Right ventricle myocardium superior (tissue), 1 donor: Measurements from ENCODE around the gene CACNA1C. TPM values are rescaled to one million over a fixed set of nuclear protein-coding genes. Genes with fewer than 3 reads are reported as not detected.

ENCODE experiments used
- ATAC-seq: fragments of 200-7000 bp; cut with Tn5 transposase; one replicate; pipeline ENCODE4 v1.9.1; 2020; ENCODE audit warnings: mild to moderate bottlenecking; ENCODE audit not compliant: poor library complexity
- DNase-seq: peaks from one replicate; pipeline ENCODE4 v3.0.0-alpha.2; 2020
- intact Hi-C: fragments of 100-400 bp; cut with DNase I; formaldehyde crosslinking; loops from one replicate; pipeline ENCODE4 v1.11.2; 2022
- total RNA-seq: library from RNA; stranded (reverse); fragmentation: NEBNext Ultra II Directional; extraction: Animal tissue kit (Norgen Biotek cat#: 25700); gene quantifications from one replicate; pipeline ENCODE4 v1.2.1, GENCODE V29; 2021
- donor health status: DM: no; HTN: yes; CAD: no; lungs with severe emphysema.

CACNA1C gene
- total RNA-seq, 1 donor from 2014 or later = 151 TPM

DNA sequence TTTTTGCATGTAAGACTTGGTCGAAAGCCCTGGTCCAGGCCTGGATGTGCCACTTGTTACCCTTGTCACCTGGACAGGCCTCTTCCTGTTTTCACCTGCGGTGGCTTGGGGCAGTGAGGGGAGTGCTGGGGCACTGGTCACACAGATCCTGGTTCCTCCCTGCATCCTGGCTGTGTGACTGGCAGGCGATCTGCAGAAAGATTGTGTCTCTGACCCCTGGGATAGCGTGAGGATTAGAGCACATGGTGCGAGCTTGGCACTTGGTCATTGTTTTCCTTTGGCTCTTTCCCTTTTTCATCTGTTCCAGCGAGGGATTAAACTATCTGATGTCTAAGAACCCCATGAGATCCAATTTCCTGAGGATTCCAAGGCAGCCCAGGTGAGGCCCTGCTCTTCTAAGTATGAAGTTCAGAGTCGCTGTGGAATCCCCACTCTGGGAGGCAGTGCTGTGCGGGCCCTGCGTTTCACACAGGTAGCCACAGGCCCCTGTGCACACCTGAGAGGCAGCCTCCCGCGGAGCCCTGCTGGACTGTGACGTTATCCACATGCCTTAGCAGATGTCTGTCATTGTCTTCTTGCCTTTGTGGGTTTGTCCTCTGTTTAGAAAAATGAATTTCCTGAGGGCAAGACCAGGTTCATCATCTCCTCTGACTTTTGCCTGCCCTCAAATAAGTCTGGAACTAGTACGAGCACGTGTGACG lies 288.4 kb downstream of the CACNA1C start:
- ATAC-seq (no peak), DNase-seq (no peak)
- intact Hi-C loops = no loop called here

DNA sequence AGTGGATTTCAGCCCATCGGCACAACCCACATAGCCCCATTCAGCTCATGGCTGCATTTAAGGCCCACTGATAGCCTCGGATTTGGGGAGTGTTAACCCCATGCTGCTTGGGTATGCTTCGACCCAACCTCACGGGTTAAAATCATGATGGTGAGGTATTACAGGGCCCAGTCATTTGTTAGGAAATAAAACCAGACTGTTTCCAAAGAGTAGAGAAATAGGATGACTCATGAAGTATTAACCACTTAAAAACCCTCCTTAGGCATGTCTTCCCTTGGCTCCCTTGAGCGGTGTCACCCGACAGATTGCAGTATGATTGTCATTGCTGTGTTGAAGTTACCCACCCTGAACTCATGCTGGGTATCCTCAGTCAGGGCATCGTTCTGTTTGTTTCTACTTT lies 289.1 kb downstream of the CACNA1C start:
- no peak for ATAC-seq
- DNase-seq = no peak
- intact Hi-C loops = no loop called here

DNA sequence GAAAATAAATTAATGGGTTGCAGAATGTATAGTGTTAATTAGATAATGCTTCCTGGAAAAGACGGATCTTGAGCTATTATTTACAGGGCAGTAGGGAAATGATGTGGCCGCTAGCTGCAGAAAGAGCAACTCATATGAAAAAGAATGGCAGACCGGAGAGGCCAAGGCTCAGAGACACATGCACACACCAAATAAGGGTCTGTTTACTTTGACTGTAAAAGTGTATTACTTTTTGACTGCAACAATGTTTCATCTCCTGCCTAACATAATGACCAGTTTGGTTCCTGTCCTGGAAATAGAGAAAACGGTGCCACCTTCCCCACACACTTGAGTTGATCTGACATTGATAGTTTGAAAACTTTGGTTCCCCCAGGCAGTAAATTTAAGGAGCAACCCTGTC lies 290.9 kb downstream of the CACNA1C start:
- ATAC-seq = no peak
- DNase-seq = no peak
- intact Hi-C loops = no loop called here

DNA sequence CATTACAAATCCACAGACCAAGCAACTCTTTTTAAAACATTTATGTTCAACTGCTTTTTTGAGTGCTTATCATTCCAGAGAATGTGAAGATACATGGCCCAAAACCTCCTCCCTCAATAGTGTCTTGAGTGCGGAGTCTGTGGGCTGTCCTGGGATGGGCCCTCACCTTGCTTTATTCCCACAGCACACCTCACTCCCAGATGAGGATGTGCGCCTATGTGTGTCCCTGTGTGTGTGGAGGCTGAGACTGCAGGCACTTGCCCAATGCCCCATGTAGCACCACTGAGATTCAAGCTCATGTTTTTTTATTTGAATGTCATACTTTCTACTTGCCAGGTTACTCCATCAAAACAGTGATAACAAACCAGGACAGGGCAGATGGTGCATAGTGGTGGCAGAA lies 291.7 kb downstream of the CACNA1C start:
- no peak for ATAC-seq
- no peak for DNase-seq
- intact Hi-C loops = no loop called here

DNA sequence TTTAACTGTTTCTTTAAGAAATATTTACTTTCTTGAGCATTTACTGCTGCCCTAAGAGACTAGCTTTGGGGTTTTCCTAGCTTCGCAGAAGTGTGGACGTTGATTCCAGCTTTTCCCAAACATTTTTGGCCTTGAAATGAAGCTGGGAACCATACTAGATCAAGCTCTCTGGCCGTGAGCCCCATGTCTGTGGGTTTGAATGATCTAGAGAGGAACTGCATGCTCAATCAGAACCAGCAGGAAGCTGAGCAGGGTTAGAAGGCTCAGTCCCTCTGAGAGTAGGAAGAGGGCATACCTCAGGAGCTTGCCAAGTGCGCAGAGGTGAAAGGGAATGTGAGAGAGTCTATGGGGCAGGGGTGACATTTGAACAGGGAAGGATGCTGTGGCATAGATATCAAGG lies 292.1 kb downstream of the CACNA1C start:
- DNase-seq (no peak), ATAC-seq (peak; percentile 16)
- intact Hi-C loops = no loop called here

DNA sequence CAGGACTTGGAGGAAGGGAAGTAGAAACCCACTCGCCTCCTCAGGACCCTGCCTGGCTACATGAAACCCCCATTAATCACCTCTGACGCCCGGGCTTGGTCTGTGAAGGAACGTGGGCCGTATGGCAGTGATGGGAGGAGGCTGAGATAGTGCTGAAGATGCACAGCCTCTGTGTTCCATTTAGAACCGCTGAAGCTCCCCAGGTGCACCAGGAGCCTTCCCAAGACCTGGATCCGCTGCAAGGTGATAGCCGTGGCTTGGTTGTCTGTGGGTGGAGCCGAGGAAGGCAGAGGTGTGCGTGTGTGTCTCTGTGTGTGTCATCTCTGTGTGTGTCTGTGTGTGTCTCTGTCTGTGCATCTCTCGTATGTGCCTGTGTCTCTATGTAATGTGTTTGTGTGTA lies 293.1 kb downstream of the CACNA1C start:
- DNase-seq = no peak
- intact Hi-C loops = no loop called here
- no peak for ATAC-seq

DNA sequence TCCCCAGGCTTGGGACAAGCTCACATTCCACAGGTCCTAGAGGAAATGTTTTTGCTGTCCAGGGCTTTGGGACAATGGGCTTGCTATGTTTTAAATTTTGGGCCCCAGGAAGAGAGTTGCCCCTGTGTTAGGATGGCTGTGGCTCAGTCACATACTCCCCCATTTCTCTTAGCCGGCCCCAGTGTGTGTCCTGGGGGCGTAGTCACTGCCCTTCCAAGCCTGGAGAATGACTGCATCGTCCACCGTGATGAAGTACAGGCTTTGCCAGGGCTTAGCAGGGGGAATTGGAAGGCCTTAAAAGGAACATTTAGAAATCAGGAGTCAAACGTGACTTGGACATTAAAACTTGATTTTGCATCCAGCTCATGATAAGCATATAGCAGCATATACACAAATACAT lies 293.6 kb downstream of the CACNA1C start:
- DNase-seq (no peak), ATAC-seq (no peak)
- intact Hi-C loops = no loop called here

DNA sequence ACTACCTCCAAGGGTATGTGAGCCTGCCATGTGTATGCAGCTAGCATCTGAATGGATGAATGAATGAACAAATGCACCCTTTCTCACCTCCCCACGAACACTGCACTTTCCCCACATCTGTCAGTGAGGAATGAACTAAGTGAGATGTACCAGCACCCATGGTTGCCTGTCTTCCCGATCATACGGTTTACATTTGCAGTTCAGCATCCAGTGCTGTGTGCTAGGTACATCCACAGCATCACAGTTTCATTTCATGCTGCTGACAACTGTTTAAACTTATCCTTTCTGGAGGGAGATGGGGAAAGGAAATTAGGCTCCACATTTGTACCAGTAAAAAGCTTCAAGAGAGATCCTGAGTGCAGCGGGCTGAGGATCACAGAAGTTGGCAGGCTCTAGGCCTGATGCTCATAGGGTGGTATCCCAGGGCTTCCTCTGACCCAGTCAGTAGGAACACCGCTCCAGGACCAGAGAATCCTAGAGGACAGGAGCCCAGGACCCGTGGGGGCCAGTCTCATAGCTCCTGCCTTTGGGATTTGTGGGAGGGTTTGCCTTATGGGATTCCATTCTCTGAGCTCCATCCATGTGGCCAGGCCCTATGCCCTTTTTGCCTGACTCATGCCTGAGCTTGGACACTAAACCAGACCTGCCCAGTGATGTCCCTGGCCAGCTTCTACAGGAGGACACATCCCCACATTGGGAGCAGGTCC lies 294.5 kb downstream of the CACNA1C start:
- no peak for DNase-seq
- intact Hi-C loops = no loop called here
- ATAC-seq = peak; percentile 4

DNA sequence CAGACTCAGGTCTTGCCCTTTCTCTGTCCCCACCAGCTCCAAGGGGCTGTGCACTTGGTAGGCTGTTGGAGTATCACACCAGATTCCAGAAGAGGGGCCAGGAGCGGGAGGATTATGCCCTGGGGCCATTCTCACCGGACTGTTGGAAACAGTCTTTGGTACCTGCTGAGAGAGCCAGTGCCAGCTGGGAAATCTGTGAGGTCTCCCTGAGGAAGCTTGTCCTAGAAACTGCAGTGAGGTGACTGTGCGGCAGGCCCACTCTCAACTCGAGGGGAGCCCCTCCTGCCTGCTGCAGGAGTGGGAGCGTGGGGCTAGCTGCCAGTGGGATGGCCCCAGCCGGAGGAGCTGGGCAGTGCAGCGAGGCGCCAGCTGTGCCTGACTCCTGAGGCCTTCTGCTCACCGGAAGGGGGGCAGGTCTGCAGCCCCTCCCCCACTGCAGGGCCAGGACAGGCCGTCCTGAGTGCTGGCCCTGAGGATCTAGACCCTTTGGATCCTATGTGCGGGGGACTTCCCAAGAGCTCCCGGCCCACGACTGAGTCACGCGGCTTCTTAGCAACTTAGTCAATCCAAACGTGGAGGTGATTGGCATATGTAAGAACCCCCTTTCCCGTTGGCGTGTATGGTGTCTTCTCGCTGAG lies 295.2 kb downstream of the CACNA1C start:
- DNase-seq (no peak), ATAC-seq (peak; percentile 13)
- intact Hi-C loops = no loop called here

DNA sequence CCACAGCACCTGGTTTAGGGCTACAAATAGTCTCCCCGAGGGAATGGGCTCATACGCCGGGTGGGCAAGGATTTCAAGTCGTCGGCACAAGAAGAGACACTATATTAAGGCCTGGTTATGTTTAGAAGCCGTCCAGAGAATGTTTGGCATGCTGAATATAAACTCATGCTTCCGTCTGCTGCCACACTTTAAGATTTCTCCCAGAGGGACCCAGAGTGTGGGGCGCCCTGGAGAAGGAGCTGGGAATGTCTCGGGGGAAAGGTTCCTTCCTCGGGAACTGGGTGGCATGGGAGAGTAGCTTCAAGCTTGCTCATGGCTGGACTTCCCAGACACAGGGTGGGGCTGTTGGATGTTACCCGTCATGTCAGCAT lies 295.7 kb downstream of the CACNA1C start:
- DNase-seq (no peak), ATAC-seq (no peak)
- intact Hi-C loops = no loop called here

DNA sequence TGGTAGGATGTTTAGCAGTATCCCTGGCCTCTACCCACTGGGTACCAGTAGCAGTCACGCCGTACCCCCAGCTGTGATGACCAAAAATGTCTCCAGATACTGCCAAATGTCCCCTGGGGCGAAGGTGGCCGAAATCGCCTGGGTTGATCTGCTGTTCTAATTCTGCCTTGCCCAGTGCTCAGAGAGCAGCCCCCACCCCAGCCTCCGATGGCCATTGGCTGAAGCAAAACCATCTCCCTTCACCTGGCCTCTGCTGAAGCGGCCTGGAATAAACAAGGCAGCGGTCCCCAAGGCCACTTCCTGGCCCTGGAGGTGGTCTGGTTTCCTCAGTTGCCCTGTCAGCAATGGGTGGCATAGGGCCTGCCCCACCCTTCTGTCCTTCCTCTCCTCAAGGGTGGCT lies 298.4 kb downstream of the CACNA1C start:
- ATAC-seq (no peak), DNase-seq (no peak)
- intact Hi-C loops = no loop called here

DNA sequence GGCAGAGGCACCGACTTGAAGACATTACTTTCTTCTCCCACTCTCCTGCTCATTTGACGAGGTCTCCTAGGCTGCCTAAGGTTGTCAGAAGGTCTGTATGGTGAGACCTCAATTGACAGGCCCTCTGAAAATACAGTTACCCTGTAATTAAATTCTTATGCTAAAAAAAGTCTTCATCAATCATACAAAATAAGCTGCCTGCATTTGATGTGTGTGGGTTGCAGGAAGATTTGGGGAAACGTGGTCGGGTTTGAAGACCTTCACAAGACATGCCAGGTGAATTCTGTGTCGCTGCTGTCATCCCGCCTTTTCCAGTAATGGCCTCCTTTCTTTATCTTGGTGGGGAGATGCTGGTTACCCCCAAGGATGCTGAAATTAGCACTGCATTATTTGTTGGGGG lies 299.4 kb downstream of the CACNA1C start:
- intact Hi-C loops = no loop called here
- no peak for ATAC-seq

DNA sequence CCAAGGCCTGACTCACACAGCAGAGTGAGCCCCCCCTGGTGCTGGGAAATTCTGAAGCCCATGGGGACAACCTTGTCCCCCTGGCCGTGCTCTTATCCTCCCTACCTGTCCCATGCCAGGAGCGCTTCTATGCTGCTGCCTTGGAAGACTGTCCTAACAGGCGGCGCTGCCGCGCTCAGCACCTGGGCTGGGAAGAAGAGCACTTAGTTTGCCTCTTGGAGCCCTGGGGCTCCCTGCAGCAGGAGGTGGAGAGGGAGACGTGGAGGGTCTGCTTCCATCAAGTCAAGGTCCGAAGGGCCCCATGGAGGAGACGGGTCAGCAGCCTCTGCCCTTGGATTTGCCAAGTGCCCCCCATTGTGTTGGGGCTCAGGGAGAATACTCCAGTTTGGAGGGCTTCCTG lies 300.5 kb downstream of the CACNA1C start:
- intact Hi-C loops = no loop called here
- ATAC-seq = no peak

More for the DNA sequence above, 299.4 kb downstream of the CACNA1C start:
- DNase-seq = no peak

DNA sequence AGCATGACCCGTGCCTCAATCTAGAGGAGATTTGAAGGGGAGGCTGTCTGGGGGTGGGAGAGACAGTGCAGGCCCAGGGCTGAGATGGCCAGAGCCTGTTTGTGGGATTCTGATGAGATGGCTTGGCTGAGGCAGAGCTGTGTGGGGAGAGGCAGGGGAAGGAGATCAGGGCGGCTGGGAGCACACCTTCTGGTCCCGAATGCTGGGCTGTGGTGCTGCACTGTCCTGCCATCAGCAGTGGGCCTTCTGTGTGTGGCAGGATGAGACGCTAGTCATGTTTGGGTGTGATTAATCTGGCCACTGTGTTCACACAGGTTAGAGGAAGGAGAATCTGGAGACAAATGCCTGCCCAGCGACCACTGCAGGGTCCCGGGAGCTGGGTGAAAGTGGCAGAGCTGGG lies 300.9 kb downstream of the CACNA1C start:
- intact Hi-C loops = no loop called here
- DNase-seq (no peak), ATAC-seq (peak; percentile 21)

More for the DNA sequence above, 300.5 kb downstream of the CACNA1C start:
- no peak for DNase-seq

DNA sequence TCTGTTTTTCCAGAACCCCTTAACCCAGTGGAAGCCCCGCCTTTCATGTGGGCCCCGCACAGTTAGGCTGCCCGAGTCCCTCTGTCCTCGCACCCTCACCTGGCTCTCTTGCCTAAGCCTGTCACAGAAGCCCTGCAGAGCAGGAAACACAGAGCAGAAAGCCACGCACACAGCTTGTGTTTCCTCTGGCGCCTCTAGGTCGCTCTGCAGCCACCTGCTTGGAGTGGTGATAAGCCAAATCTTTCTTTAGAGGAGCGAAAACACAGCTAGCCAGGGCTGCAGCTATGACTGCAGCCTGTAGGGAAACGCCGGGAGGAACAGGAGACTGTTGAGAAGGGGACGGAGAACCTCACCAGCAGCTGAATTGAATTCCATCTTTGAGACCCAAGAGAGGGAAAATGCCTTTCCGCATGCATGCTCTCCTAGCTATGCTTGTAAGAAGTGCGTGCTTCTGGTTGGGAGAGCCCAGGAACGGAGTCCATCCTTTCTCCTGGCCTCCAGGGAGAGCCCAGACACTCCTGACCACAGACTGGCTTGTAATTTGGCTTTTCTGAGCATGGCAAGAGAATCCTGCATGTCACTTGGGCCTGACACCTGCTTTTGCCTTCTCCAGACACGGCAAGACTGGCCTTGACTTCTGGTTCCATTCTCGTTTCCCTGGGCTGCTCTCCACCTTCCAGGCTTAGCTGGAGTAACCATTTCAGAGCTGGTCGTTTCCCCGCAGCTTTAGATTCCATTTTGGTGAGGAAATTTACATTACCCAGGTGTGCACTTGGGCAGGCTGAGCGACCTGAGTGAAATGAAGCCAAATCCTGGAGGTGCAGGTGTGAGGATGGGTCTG lies 301.6 kb downstream of the CACNA1C start:
- intact Hi-C loops = no loop called here
- DNase-seq = no peak
- ATAC-seq = peak; percentile 66

DNA sequence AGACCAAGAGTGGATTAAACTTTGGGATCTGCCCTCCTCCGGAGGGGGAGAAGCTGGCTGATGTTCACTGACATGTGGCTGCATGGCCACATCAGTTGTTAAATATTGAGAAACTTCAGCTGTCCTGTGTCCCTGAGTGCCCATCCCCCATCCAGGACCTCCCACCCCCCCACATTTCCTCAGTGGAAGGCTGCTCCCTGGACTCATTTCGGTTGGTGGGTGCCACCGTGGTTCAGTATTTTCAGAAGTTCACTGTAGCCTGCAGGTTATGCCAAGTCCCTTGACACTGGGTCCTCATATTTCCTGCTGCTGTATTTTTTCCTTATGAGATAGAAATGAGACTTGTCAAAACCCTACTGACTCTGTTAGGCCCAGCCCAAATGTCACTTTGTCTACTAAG lies 302.4 kb downstream of the CACNA1C start:
- no peak for ATAC-seq
- intact Hi-C loops = no loop called here
- DNase-seq = no peak

DNA sequence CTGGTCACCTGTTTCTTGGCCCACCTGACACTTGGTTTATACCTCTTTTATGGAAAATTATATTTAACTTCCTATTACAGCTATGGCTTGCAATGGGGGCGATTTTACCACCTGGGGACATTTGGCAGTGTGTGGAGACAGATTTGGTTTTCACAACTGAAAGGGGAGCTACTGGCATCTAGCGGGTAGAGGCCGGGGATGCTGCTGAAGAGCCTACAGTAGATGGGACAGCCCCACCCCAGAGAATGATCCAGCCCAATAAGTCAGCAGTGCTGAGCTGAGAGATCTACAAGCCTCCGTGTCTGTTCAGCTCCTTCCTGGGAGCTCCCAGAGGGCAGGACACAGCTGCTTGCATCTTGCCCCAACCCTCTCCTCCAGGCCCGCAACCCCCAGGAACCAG lies 302.8 kb downstream of the CACNA1C start:
- no peak for DNase-seq
- ATAC-seq = no peak
- intact Hi-C loops = no loop called here

DNA sequence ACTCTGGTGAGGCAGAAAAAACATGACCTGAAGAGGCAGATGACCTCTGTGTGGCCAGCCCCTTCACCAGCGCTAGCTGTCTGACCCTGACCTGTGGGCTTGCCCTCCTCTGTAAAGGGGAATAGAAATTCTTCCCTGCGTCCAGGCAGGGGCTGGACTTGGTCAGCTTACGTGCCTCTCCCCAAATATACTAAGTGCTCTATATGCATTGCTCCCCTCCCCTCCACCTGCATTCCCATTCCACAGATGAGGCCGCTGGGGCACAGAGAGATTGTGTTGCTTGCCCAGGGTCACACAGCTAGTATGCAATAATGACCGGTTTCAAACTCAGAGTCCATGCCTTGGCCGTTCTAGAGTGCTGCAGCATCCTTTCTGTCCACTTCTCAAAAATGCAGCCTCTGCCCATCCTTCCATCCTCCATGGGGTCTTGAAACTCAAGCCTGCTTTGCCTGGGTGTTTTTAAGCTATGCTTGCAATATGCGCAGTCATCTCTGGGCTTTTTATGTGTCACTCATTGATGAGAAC lies 303.9 kb downstream of the CACNA1C start:
- DNase-seq = no peak
- ATAC-seq = no peak
- intact Hi-C loops = no loop called here

DNA sequence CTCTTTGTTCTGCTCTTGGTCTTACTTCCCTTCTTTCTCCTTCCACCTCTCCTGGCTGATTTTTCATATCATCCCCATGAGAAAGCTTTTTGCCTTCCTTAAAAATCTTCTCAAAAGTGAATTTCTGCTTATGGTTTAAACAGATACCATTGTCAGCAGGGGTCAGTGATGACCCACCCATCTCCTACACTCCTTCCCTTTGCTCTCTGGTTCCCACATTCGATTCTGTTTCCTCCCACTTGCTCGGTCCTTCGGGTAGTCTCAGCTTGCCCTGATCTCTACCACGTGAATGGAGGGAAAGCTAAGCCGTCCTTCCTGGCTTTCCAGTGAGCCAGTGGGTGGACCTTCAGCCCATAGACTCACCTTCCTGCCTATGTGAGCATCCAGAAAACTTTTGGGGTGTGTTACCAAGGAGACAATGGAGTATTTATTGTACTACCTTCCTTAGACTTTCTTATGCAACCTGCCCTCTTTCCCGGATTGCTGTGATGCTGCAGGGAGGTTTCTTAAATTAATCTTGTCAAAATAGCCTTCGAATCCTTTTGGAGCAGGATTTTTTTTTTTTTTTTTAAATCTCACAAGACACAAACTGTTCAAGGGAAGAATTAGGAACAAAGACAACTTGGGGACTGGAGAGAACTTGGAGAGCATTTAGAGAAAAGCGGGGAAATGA lies 306.3 kb downstream of the CACNA1C start:
- intact Hi-C loops = no loop called here
- no peak for DNase-seq
- ATAC-seq = peak; percentile 19
